WERI-Rb-1 (cell line): ENCODE results near the gene MYO9A.

Experiments used
- DNase-seq: peaks from one replicate; pipeline ENCODE4 v3.0.0-alpha.2; 2020
- H3K27ac ChIP-seq: fragments of 250-450 bp; sonication (Bioruptor Pico); 2 replicates; pipeline ENCODE4 v1.5.1; 2020; ENCODE audit warnings: mild to moderate bottlenecking, moderate library complexity
- H3K27me3 ChIP-seq: fragments of 250-450 bp; sonication (Bioruptor Pico); 2 replicates; pipeline ENCODE4 v1.5.1; 2021; ENCODE audit warnings: mild to moderate bottlenecking, low read depth, moderate library complexity; ENCODE audit not compliant: insufficient read depth, severe bottlenecking
- H3K36me3 ChIP-seq: fragments of 250-450 bp; sonication (Bioruptor Pico); 2 replicates; pipeline ENCODE4 v1.5.1; 2020; ENCODE audit warnings: mild to moderate bottlenecking, moderate library complexity
- H3K4me3 ChIP-seq: 2 replicates; pipeline ENCODE4 v1.5.1; 2011; ENCODE audit warnings: low read depth, mild to moderate bottlenecking, control low read depth, low read length
- H3K9me3 ChIP-seq: fragments of 250-450 bp; sonication (Bioruptor Pico); 2 replicates; pipeline ENCODE4 v1.5.1; 2021; ENCODE audit warnings: mild to moderate bottlenecking, moderate library complexity; ENCODE audit not compliant: severe bottlenecking
- CTCF ChIP-seq: IDR thresholded peaks from 2 replicates; pipeline ENCODE4 v1.5.1; 2011; ENCODE audit warnings: low read depth, mild to moderate bottlenecking, control low read depth, inconsistent platforms, low read length

The MYO9A gene

DNA sequence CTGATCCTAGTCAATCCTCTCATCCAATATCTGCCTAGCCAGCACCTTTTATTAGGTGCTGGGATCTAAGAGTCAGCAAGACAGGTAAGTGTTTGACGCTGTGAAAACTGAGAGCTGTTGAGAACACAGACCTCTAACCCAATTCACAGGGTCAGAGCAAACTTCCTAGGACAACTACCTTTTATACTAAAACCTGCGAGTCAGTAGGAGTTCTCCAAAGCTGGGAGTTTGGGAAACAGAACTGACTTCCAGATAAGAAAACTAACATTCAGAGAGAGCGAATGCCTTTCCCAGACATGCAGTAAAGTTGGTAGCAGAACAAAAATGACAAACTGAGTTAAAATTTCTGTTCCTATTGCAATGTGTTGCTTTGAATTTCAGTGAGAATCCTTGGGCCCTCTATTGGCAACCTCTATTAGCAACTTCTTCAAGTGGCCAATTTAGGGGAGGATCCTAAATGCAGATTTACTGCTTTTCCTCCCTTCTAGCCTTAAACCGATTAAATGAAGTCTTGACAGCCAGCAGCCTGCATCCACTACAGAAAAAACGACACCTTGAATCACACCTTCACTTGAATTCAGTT lies 296.3 kb downstream of the MYO9A start:
- no peaks in the 10 kb centered on the region for H3K27me3 ChIP-seq
- no peak overlapping the region for H3K27ac ChIP-seq
- no peak for TF ChIP-seq CTCF
- H3K36me3 ChIP-seq, result peaks cover 5% of the 10 kb centered on the region; the same call in 1 of the 2 replicates
- H3K4me3 ChIP-seq, result no peak overlapping the region
- H3K9me3 ChIP-seq, result peaks cover 18% of the 10 kb centered on the region
- no peak for DNase-seq

DNA sequence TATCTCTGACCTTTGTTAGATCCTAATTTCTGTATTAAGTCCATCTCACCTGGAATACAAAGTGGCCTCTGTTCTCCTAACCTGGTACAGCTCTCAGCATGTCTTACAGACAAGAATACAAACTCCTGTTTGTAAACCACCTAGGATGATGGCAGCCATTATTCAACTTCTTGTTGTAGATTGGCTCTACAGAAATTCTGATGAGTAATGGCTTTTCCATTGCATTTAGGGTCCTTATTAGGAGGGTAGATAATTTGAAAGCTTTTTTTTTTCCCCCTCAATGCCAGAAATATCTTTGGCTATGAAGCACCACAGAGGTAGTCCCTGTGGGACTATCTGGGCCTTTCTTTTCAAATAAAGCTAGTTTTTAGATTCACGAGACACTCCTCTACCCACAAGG lies 297.8 kb downstream of the MYO9A start:
- H3K9me3 ChIP-seq, result peaks cover 18% of the 10 kb centered on the region
- H3K27me3 ChIP-seq, result no peaks in the 10 kb centered on the region
- no peak overlapping the region for H3K4me3 ChIP-seq
- H3K27ac ChIP-seq, result no peak overlapping the region
- DNase-seq, result no peak
- no peak for TF ChIP-seq CTCF
- H3K36me3 ChIP-seq, result no peaks in the 10 kb centered on the region

GRCh38 chr15:71817351-71817750 lies 300.6 kb downstream of the MYO9A start:
- Histone ChIP-seq H3K4me3 (no peak overlapping the region), H3K27me3 (no peaks in the 10 kb centered on the region), H3K27ac (no peak overlapping the region), H3K36me3 (no peaks in the 10 kb centered on the region), H3K9me3 (peaks cover 14% of the 10 kb centered on the region)
- DNase-seq, result no peak
- TF ChIP-seq CTCF, result no peak

DNA sequence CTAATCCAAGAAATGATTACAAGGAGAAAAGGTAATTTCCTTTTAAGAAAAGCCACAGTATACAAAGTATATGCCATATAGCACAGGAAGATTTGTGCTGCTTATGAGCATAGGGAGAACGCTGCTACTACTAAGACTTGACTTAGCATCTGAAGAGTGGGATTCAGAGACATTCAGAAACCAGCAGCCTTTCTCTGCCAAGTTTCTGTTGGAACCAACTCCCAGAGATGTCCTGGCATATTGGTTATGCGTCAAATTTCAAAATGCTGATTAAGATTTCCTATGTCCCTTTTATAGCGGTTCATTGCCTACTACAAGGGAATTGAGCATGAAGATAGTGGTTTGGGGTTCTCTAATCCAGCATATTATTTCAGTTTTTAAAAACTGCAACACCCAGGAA lies 302.6 kb downstream of the MYO9A start:
- no peak for DNase-seq
- no peaks in the 10 kb centered on the region for H3K9me3 ChIP-seq
- no peak overlapping the region for H3K4me3 ChIP-seq
- H3K27me3 ChIP-seq, result no peaks in the 10 kb centered on the region
- H3K27ac ChIP-seq, result no peak overlapping the region
- TF ChIP-seq CTCF, result no peak
- no peaks in the 10 kb centered on the region for H3K36me3 ChIP-seq

DNA sequence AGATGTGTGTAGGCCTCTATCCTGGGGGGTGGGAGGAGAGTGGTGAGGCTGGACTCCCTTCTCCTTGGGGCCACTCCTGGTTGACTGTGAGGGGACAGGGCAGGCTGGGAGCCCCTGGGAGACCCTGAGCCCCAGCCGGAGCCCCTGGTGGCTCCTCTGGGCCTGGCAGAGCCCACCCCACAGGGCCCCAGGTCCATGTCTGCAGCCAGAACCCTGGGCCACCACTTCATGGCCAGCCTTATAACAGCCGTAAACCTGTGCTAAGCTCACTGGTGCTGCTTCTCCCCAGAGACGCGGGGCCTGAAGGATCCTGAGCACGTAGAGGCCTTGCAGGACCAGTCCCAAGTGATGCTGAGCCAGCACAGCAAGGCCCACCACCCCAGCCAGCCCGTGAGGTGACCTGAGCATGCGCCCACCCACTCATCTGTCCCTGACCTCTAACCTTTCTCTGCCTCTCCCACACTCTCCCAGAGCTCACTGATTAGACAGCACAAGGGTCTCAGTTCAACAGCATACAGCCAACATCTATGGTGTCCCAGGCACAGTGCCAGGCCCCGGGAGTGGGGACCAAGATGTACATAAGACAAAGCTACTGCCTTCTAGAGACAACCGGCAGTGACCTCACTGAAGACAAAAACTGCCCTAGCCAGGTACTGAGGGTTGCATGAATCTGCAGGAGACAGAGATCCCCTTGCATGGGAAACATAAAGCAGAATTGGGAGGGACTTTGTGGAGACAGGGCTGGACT lies 304.1 kb downstream of the MYO9A start:
- H3K27me3 ChIP-seq, result peaks cover under 1% of the 10 kb centered on the region
- no peak overlapping the region for H3K4me3 ChIP-seq

More for the DNA sequence above, 304.1 kb downstream of the MYO9A start:
- H3K9me3 ChIP-seq, result no peaks in the 10 kb centered on the region
- TF ChIP-seq CTCF, result no peak
- H3K36me3 ChIP-seq, result no peaks in the 10 kb centered on the region
- DNase-seq, result no peak
- H3K27ac ChIP-seq, result no peak overlapping the region
